HepG2 (cell line): ENCODE data around the gene ZNF207. TPM values are rescaled to one million over a fixed set of nuclear protein-coding genes. Genes with fewer than 3 reads are reported as not detected.

Source experiments
- ATAC-seq: fragments of 200-7000 bp; cut with Tn5 transposase; 3 replicates; pipeline ENCODE4 v1.9.1; 2020; ENCODE audit warnings: mild to moderate bottlenecking, moderate library complexity
- BruUV-seq: library from RNA; stranded (reverse); fragments of 400-500 nt; replicated peaks from 2 replicates; lab custom pipeline; 2021; lab: Mats Ljungman, UMichigan
- CTCF ChIA-PET: fragments of 300-600 bp; formaldehyde crosslinking; extraction: SDS; loops from one replicate; lab custom pipeline; 2021; ENCODE audit warnings: low total read pairs, inconsistent platforms, low intra/inter-chr PET ratio; lab: Yijun Ruan, JAX
- POLR2A ChIA-PET: fragments of 350-600 bp; sonication (Branson Sonifier 250); formaldehyde crosslinking; loops from one replicate; lab custom pipeline; 2020; ENCODE audit warnings: antibody characterized with exemption, inconsistent platforms; lab: Yijun Ruan, JAX
- DNase-seq: peaks from one replicate; pipeline ENCODE4 v3.0.0-alpha.2; 2015; ENCODE audit warnings: low spot score
- FAIRE-seq: peaks from 3 replicates; lab custom pipeline; 2011; peaks lifted over from hg19 to GRCh38; lab: Jason Lieb, UNC
- H2AFZ ChIP-seq: one replicate; pipeline ENCODE4 v1.6.1; 2011; ENCODE audit warnings: low read length, inconsistent platforms
- H3K27ac ChIP-seq: fragments of 300-600 bp; 3 replicates; pipeline ENCODE4 v1.8.0; 2011; ENCODE audit warnings: mixed run types, mild to moderate bottlenecking, mixed read lengths, low read length, inconsistent platforms; ENCODE audit not compliant: insufficient read depth; ENCODE audit errors: extremely low read length
- H3K27me3 ChIP-seq, 2 experiments: fragments of 200-600 bp in 1 of 2; 2 replicates in 1 of 2; 3 replicates in 1 of 2; pipeline versions ENCODE4 v1.6.0 to v1.8.0; 2011; ENCODE audit warnings: low read length in 2 of 2, mild to moderate bottlenecking in 2 of 2, moderate library complexity in 2 of 2, inconsistent platforms in 1 of 2; ENCODE audit not compliant: insufficient read depth in 2 of 2, control insufficient read depth in 1 of 2
- H3K36me3 ChIP-seq, 2 experiments: fragments of 200-600 bp in 1 of 2; replicated peaks in 1 of 2; 2 replicates in 1 of 2; 3 replicates in 1 of 2; pipeline versions ENCODE4 v1.5.1 to v1.8.0; 2011; ENCODE audit warnings: low read length in 2 of 2, inconsistent platforms in 1 of 2; ENCODE audit not compliant: insufficient read depth in 2 of 2, control insufficient read depth in 1 of 2
- H3K4me1 ChIP-seq: 2 replicates; pipeline ENCODE4 v1.5.1; 2012; ENCODE audit warnings: low read length, inconsistent platforms; ENCODE audit not compliant: insufficient read depth
- H3K4me2 ChIP-seq: 2 replicates; pipeline ENCODE4 v1.6.0; 2011; ENCODE audit warnings: low read depth, low read length, inconsistent platforms
- H3K4me3 ChIP-seq, 3 experiments: fragments of 200-600 bp in 1 of 3; sonication (generic), shearing (Covaris generic) in 1 of 3; replicated peaks in 1 of 3; 2 replicates each; pipeline ENCODE4 v1.5.1; 2011 to 2016; ENCODE audit warnings: low read length in 3 of 3, inconsistent platforms in 2 of 3, low read depth in 2 of 3, mild to moderate bottlenecking in 2 of 3, control low read depth in 1 of 3, mixed read lengths in 1 of 3; ENCODE audit not compliant: insufficient read depth in 1 of 3
- H3K79me2 ChIP-seq: one replicate; pipeline ENCODE4 v1.6.1; 2011; ENCODE audit warnings: low read length, inconsistent platforms; ENCODE audit not compliant: insufficient read depth
- H3K9ac ChIP-seq: 2 replicates; pipeline ENCODE4 v1.6.0; 2011; ENCODE audit warnings: mild to moderate bottlenecking, low read depth, low read length, inconsistent platforms; ENCODE audit not compliant: insufficient read depth
- H3K9me3 ChIP-seq: 2 replicates; pipeline ENCODE4 v1.5.1; 2012; ENCODE audit warnings: mild to moderate bottlenecking, low read length
- H4K20me1 ChIP-seq: 2 replicates; pipeline ENCODE4 v1.6.0; 2011; ENCODE audit warnings: inconsistent platforms, mild to moderate bottlenecking, low read length, moderate library complexity; ENCODE audit not compliant: insufficient read depth
- HDAC1 ChIP-seq: sonication (generic); formaldehyde crosslinking; IDR thresholded peaks from 2 replicates; pipeline ENCODE4 v1.5.1; 2020; ENCODE audit warnings: mild to moderate bottlenecking, missing genetic modification reagents
- SMARCC2 ChIP-seq: fragments of 450-650 bp; IDR thresholded peaks from 2 replicates; pipeline ENCODE4 v1.6.1; 2017; ENCODE audit warnings: antibody characterized with exemption, mild to moderate bottlenecking
- YEATS2 ChIP-seq: sonication (generic); formaldehyde crosslinking; IDR thresholded peaks from 2 replicates; pipeline ENCODE4 v1.4.0; 2020; ENCODE audit warnings: missing genetic modification reagents, borderline replicate concordance
- ZBTB20 ChIP-seq: sonication (generic); formaldehyde crosslinking; IDR thresholded peaks from 2 replicates; pipeline ENCODE4 v1.8.1; 2023; ENCODE audit warnings: missing genetic modification reagents, low read depth, mild to moderate bottlenecking, borderline replicate concordance
- ZFP90 ChIP-seq: sonication (generic); formaldehyde crosslinking; IDR thresholded peaks from 2 replicates; pipeline ENCODE4 v1.8.0; 2022; ENCODE audit warnings: missing genetic modification reagents, mild to moderate bottlenecking, inconsistent platforms, borderline replicate concordance
- ZNF263 ChIP-seq: sonication (generic); formaldehyde crosslinking; IDR thresholded peaks from 2 replicates; pipeline ENCODE4 v1.4.0; 2020; ENCODE audit warnings: missing genetic modification reagents
- ZNF629 ChIP-seq: sonication (generic); formaldehyde crosslinking; conservative IDR thresholded peaks from 2 replicates; pipeline ENCODE4 v1.5.0; 2020; ENCODE audit warnings: missing genetic modification reagents
- ZNF652 ChIP-seq: IDR thresholded peaks from 2 replicates; pipeline ENCODE4 v1.6.1; 2016; ENCODE audit warnings: low read depth, borderline replicate concordance
- WGBS: methylation state at CpG from one replicate; pipeline ENCODE4 v1.1.6; 2017; ENCODE audit warnings: low lambda C conversion rate; 5-methylcytosine and 5-hydroxymethylcytosine counted together
- in situ Hi-C: cut with HindIII; loops from 2 replicates; pipeline ENCODE4 v1.10.0; 2017; ENCODE audit warnings: low pct_unique_long_range_greater_than_20kb; ENCODE audit not compliant: extremely low pct_ligation_motif_present
- intact Hi-C: fragments of 100-400 bp; cut with micrococcal nuclease; formaldehyde crosslinking; loops from one replicate; pipeline ENCODE4 v1.10.0; 2022; ENCODE audit not compliant: unreplicated experiment
- polyA plus RNA-seq, 8 experiments: library from polyadenylated mRNA; depleted of rRNA in 3 of 8; stranded (reverse) in 7 of 8; unstranded in 1 of 8; fragments of >200 nt; fragmentation: Illumina TruSeq in 4 of 8; extraction: Trizol in 4 of 8; gene quantifications; 2 replicates each; pipeline versions ENCODE4 v1.2.1 to v1.2.3, GENCODE V29; 2011 to 2016; ENCODE audit warnings: low read depth in 4 of 8, missing spikeins in 1 of 8, mixed read lengths in 1 of 8; ENCODE audit not compliant: insufficient read depth in 1 of 8
- total RNA-seq, 5 experiments: library from RNA; depleted of rRNA; stranded (reverse); fragments of >200 nt; fragmentation: Illumina TruSeq; extraction: Trizol; gene quantifications; 2 replicates each; pipeline ENCODE4 v1.2.3, GENCODE V29; 2016; ENCODE audit warnings: low read depth in 1 of 5

ZNF207 gene
- total and polyA plus RNA-seq, 2 of the 13 experiments (the other 11 are each of a cell fraction or from before 2014, with no cell fraction given) = 150 to 164 TPM

DNA sequence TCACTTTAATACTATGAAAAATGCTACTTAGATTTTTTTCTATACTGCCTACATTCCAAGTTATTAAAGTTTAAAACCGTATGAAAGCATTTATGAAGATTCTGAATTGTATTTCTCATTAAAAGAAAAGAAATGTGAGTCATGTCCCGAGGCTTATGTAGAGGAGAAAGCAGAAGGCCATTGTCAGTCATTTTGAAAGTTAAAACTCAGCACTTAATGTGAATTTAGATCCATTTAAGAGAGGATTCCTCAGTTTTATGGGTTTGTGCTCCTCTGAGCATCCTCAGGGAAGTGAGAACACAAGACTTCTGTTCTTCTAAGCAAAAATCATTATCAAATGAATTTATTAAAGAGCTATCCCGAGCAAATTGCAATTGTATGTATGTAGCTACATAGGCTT is 19.8 kb upstream of the ZNF207 start:
- no peak for TF ChIP-seq YEATS2
- TF ChIP-seq ZFP90 (CRISPR knock-in tag) = no peak
- TF ChIP-seq, all 625 proteins: peak for 0
- Histone ChIP-seq H3K4me2 (no peak overlapping the region), H3K36me3 (peaks cover 3 to 11% of the 10 kb centered on the region in 2 experiments; a peak in 3 of 5 replicates), H4K20me1 (no peaks in the 10 kb centered on the region), H3K4me3 (no peak overlapping the region), H3K9ac (no peak overlapping the region), H2AFZ (no peak overlapping the region), H3K4me1 (peaks cover 19% of the 10 kb centered on the region), H3K9me3 (no peaks in the 10 kb centered on the region), H3K27ac (no peak overlapping the region), H3K79me2 (no peaks in the 10 kb centered on the region), H3K27me3 (no peaks in the 10 kb centered on the region)
- intact Hi-C loops (no loop called here), in situ Hi-C loops (no loop called here)
- BruUV-seq = no TSS peak
- ChIA-PET POLR2A (interaction anchor here (1.2 to 1.5 kb wide), 2 partner anchors 11 to 110 kb away, joined by 3 to 5 read pairs; partner anchors contain the start of gene C17orf75), CTCF (no interaction called here)
- no peak for DNase-seq
- WGBS = 73% methylated on average over 3 of the region's 3 CpGs
- no peak for ATAC-seq
- no peak for FAIRE-seq

GRCh38 chr17:32331243-32332040 is 18.5 kb upstream of the ZNF207 start:
- no peaks in the 10 kb centered on the region for H3K27me3 ChIP-seq
- no peak for FAIRE-seq
- H3K4me2 ChIP-seq = no peak overlapping the region
- CTCF ChIA-PET = no interaction called here
- DNase-seq = no peak
- intact Hi-C loops = no loop called here
- no peaks in the 10 kb centered on the region for H3K9me3 ChIP-seq
- no peaks in the 10 kb centered on the region for H3K79me2 ChIP-seq
- POLR2A ChIA-PET = interaction anchor here (1.2 to 1.5 kb wide), 2 partner anchors 10 to 109 kb away, joined by 3 to 5 read pairs; partner anchors contain the start of gene C17orf75
- no peak overlapping the region for H2AFZ ChIP-seq
- no TSS peak for BruUV-seq
- H3K4me1 ChIP-seq = peaks cover 15% of the 10 kb centered on the region
- no peak for ATAC-seq
- no peaks in the 10 kb centered on the region for H4K20me1 ChIP-seq
- TF ChIP-seq ZNF263 (CRISPR knock-in tag) (no peak), HDAC1 (CRISPR knock-in tag) (no peak), SMARCC2 (no peak), ZNF652 (CRISPR knock-in tag) (no peak), ZBTB20 (CRISPR knock-in tag) (no peak), ZNF629 (CRISPR knock-in tag) (no peak)
- TF ChIP-seq, all 625 proteins: peak for 0
- no peak overlapping the region for H3K27ac ChIP-seq
- in situ Hi-C loops = no loop called here
- H3K4me3 ChIP-seq = no peak overlapping the region
- H3K9ac ChIP-seq = no peak overlapping the region
- H3K36me3 ChIP-seq = peaks cover 3 to 17% of the 10 kb centered on the region in 2 experiments; a peak in 3 of 5 replicates
- whole genome bisulfite sequencing = 93% methylated on average over 3 of the region's 3 CpGs
